GM15510 (cell line): ENCODE data around the gene C2orf78.

Experiments
- POLR2A ChIP-seq: IDR thresholded peaks from 3 replicates; pipeline ENCODE4 v1.6.1; 2011; ENCODE audit warnings: borderline replicate concordance; ENCODE audit not compliant: insufficient read length; ENCODE audit errors: extremely low read depth

C2orf78 gene

GRCh38 chr2:73766994-73767393 is 17.0 kb upstream of the C2orf78 start:
- no peak for TF ChIP-seq POLR2A

- TF ChIP-seq POLR2A: no peak
These were observed 13.3 kb upstream of the C2orf78 start for GRCh38 chr2:73770725-73771124.

- TF ChIP-seq POLR2A: no peak
These were observed 11.2 kb upstream of the C2orf78 start for GRCh38 chr2:73772819-73773218.

- no peak for TF ChIP-seq POLR2A
These were observed 7.6 kb upstream of the C2orf78 start for GRCh38 chr2:73776381-73776780.

- no peak for TF ChIP-seq POLR2A
These were observed 7.0 kb upstream of the C2orf78 start for GRCh38 chr2:73776869-73777519.

- peak; percentile 85 for TF ChIP-seq POLR2A
These were observed 4.3 kb upstream of the C2orf78 start, which contains the start of gene DUSP11 for GRCh38 chr2:73779467-73780236. DUSP11 (minus strand) TSS chr2:73780103; CDS start chr2:73779974, 129 bp downstream.

- no peak for TF ChIP-seq POLR2A
These were observed 3.8 kb upstream of the C2orf78 start for GRCh38 chr2:73780237-73780582.

- TF ChIP-seq POLR2A: no peak
These were observed 27.9 kb downstream of the C2orf78 start for GRCh38 chr2:73811878-73812277.

- TF ChIP-seq POLR2A: no peak
These were observed 28.7 kb downstream of the C2orf78 start for GRCh38 chr2:73812635-73813034.

GRCh38 chr2:73818296-73818695 is 34.3 kb downstream of the C2orf78 start:
- TF ChIP-seq POLR2A: no peak

- no peak for TF ChIP-seq POLR2A
These were observed 37.2 kb downstream of the C2orf78 start for GRCh38 chr2:73821227-73821626.

- TF ChIP-seq POLR2A: no peak
These were observed 37.7 kb downstream of the C2orf78 start for GRCh38 chr2:73821669-73822068.

GRCh38 chr2:73822276-73822675 is 38.3 kb downstream of the C2orf78 start:
- no peak for TF ChIP-seq POLR2A

GRCh38 chr2:73822991-73823390 is 39.0 kb downstream of the C2orf78 start:
- no peak for TF ChIP-seq POLR2A

GRCh38 chr2:73823416-73823815 is 39.4 kb downstream of the C2orf78 start:
- TF ChIP-seq POLR2A: no peak

GRCh38 chr2:73823916-73824523 is 40.0 kb downstream of the C2orf78 start:
- TF ChIP-seq POLR2A: no peak
